HG03460 (cell line): ENCODE measurements around the gene URAD.
A peak's percentile ranks its signal among the peaks of the same experiment; 100 is the strongest.

Source experiments
- ATAC-seq: cut with Tn5 transposase; IDR thresholded peaks from one replicate; pipeline ENCODE4 v1.9.1; 2021; ENCODE audit not compliant: unreplicated experiment

Gene URAD

DNA sequence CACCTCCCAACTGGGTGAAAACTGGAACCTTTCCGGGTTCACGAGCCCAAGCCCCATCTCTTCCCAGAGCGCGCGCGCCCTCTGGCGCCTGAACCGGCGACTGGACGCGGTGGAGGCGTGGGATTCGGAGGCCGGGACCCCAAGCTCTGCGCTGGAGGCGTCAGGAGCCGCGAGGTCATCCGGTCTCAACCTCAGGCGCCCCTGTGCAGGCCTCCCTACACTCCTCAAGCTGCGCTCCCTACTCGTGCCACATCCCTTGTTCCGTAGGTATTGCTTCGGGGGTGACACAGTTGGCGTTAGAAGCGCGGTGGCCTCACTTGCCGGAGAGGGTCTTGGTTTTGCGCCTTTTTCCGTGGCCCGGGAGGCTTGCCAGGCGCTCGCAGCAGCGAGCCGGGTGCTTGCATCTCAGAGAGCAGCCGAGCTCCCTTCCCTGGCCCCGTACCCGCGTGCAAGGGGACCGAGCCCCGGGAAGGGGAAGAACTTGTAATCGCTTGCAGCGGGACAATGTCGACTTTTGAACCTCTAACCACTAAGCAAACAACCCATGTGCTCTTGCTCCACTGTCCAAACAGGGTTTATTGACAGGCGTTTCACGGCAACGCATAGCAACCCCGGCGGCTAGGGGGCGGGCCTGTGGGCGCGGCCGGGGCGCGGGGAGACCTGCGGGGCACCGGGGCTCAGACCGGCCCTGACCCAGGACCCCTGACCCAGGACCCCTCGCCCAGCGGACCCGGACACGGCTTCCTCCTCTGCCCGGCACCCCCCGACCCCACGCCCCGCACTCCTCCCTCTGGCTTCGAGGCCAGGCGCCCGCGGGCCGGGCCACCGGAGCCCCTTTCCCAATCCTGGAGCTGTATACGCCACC is 27.9 kb downstream of the URAD start:
- no peak for ATAC-seq

DNA sequence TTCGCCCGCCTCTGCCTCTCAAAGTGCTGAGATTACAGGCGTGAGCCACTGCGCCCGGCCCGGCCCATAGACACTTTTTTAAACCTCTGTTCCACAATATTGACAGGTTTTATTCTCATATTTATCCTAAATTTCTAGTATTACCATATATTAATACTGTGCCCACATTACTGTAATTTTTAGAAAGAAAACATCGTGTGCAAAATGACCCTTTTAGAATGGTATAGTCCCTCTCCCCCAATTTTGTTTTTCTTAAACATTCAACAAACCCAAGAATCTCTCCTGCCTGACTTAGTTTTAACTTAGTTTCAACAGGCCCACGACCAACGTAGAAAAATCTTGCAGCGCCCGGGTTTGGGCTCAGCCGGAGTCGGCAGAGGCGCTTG is 28.5 kb downstream of the URAD start:
- ATAC-seq = no peak

DNA sequence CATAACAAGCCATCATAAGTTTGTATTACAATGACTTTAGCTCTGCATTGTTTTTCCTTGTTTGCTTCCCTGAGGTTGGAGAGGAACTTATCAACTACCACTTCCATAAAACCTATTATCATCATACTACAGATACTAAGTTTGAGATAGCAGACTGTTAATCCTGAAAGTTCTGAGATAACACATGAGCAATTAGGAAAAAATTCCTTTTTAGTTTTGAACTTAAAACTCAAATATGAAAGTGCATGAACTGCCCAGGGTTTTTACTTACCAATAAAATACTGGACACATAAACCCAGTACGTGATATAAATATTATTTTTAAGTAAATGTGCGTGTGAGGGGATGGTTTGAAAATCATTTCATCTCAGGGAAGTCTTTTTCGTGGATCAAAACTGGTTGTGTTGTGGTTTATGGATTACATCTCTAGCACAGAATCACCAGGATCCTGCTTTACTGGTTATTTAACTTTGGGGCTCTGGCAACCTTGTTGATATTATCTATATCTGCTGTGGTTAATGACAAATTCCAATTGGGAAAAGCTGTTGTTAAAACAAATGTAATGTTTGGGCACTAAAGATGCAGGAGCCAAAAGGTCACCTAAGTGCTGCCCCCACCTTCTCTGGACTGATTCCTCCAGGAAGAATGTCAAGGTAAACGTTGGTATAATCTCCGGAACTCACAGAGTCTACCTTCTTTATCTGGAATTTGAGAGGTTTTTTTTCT is 31.8 kb downstream of the URAD start:
- no peak for ATAC-seq

DNA sequence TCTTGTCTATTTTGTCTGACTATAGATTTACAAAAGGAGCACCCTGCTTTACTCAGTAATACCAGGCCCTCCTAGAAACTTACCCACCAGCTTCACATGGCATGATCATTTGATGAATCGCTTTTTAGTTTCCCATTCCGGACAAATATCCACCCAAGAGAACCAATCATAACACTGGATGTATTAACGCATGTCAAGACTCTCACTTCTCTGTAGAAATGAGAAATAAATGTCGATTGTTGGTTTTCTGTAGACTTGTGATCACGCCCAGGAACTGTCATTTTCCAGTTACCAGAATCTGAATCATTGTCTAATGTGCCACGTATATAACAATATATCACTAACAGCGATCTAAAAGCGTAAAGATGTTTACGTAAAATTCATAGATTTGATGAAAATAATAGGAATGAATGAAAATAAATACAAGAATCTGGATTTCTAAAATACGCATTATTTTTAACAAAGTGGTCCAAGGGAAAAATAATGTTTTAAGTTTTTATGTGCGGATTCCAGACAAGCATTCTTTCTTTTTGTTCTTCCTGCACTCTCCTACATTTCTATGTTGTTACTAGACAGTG is 33.4 kb downstream of the URAD start:
- ATAC-seq = no peak

DNA sequence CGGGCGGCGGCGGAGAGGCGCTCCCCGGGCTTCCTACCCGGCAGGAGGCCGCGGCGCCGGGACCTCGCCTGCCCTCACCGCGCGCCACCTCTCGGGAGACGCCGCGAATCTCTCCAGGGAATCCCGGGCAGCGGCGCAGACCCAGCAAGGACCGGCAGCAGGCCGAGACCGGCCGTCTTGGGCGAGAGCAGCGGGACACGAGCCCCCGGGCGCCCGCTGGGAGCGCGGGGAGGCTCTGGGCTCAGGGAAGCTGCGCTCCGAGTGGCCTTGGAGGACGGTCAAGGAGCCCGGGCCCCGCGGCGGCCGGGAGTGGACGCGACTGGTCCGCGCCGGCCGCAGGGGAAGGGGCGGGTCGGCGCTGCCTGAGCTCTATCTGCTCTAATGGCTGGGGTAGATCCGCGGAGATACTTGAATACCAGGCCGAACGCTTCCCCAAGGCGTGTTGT is 34.1 kb downstream of the URAD start:
- ATAC-seq = peak; percentile 27

DNA sequence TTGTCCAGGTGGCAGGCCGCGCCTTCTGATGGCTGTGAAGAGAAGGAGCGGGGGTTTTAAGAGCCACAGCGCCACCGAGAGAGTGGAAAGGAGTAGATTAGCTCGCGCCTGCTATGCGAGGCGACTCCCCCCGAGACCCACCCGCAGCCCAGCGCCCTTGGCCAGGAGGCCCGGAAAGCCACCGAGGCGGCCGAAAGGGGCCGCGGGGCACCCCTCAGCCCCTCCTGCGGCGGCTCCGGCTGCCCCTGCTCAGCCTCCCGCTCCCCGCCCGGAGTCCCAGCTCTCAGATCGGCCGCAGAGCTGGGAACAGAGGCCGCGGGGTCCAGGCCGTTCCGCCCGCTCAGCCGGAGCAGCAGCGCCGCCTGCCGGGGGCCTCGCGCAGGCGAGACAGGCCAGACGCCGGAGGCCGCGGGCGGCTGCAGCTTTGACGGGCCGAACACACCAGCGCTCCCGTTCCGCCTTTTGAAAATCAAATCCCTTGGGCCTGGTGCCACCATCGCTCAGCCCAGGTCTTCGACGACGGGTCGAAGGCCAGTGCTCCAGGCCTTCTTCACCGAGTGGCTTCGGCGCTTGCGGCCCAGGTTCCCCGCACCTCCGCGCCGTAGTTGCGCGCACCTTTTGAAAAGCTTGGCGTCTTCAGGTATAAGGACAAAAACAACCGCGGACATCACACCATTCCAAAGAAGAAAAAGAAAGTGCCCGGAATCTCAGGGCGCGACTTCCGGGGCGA is 34.7 kb downstream of the URAD start:
- peak; percentile 82 for ATAC-seq

DNA sequence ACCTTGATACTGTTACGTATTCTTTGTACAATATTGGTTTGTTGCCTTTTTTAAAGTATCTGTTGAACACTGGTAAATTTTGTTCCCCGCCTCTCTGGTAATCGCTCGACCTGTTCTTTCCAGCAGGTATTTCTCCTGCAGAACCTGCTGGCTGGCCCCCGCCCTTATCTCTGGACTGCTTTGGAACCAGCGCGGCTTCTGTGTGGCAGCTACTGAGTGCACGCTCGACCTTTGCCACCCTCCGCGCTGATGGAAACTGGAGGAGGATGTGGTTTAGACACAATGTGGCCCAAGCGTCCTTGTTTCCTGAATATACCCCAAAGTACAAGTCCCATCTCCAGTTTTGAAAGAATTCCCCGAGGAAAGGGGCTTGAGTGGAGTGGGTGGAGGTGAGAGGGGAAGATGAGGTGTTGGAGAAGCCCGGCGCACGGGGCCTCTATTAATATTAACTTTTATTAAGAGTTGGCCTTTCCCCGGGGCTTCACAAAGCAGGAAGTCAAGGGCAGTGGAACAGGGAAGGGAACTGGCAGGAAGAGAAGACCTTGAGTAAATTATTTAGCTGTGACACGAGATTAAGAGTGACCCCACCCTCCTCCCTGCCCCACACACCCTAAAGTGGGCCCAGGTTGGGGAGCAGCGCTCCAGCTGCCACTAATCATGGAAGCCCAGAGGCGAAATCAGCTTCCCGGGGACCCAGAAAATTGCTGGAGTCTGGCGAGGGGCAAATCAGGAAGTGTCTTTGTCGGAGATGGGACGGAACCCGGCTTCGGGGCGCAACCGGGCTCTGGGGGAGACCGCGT is 35.4 kb downstream of the URAD start:
- ATAC-seq = peak; percentile 23

DNA sequence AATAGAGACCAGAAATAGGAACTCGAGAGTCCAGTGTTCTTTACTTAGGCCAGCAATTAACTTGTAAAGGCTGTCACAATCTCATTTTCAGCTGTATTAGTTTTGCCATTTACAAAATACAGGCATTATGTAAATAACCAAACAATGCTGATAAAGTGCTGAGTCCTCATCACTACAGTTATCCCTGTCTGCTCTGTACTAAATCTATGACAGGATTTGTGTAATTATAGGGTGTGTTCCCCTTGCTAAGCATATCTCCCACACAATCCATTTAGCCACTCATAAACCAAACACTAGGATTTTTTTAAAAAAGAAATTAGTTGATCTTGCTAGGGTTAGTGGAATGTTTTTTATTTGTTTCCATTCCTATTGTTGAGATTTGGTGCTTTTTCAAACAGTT is 45.5 kb downstream of the URAD start:
- no peak for ATAC-seq

DNA sequence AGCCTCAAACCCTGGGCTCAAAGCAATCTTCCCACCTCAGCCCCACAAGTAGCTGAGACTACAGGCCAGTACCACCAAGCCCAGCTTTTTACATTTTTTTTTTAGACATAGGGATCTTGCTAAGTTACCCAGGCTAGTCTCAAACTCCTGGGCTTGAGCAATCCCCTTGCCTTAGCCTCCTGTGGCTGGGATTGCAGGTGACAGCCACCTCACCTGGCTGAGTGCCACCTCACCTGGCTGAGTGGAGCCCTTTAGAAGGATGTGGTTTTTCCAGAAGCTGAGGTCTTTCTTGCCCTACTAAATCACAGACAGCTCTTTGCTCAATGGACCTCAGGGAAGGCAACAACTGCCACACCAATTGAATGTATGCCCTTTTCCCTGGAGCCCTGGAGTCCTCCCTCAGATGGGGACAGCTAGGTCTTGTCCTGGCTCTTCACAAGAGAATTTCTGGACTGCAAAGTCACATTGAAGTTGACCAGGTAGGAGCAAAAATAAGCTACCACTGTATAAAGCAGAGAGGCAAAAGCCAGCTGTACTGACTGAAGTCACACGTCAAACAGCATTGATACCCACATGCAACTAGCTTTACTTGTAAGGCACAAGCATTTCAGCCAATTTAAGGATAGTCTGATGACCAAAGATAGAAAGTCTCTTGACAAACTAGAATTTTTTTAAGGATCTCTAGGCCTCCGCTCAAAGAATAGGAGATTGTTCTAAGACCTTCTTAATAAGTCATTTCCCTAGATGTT is 54.7 kb downstream of the URAD start:
- ATAC-seq = no peak

DNA sequence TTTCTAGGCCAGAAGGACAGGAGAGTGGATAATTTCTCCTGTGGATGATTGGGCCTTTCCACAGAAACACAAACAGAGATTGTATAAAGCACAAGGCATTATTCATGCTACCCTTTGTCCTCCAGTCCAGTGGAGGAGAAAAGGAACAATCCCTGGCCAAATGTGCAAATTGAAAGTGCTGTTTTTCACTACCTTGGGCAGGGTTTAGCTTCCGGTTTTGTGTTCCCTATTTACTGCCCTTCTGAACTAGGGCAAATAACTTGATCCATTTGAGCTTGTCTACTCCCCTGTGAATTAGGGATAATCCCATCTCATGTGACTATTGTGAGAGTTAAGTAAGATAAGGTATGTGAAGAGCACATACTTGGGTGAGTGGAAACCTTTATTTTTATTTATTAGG is 55.4 kb downstream of the URAD start:
- ATAC-seq = no peak

DNA sequence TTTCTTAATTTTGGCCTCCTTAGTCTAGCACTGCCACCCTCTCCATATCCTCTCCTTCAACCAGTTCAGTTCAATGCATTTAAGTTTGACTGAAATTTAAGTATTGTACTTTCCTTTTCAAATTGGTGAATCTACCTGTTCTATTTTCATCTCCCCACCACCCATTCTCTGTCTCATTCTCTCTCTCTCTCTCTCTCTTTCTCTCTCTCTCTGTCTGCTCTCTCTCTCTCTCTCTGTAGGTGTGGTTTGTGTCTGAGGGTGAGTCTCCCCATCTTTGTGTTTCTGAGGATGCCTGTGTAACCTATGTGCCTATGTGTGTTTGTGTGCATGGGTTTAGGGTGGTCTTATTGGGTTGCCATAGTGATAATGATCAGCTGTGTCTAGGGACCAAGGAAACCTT is 58.6 kb downstream of the URAD start:
- ATAC-seq = no peak

DNA sequence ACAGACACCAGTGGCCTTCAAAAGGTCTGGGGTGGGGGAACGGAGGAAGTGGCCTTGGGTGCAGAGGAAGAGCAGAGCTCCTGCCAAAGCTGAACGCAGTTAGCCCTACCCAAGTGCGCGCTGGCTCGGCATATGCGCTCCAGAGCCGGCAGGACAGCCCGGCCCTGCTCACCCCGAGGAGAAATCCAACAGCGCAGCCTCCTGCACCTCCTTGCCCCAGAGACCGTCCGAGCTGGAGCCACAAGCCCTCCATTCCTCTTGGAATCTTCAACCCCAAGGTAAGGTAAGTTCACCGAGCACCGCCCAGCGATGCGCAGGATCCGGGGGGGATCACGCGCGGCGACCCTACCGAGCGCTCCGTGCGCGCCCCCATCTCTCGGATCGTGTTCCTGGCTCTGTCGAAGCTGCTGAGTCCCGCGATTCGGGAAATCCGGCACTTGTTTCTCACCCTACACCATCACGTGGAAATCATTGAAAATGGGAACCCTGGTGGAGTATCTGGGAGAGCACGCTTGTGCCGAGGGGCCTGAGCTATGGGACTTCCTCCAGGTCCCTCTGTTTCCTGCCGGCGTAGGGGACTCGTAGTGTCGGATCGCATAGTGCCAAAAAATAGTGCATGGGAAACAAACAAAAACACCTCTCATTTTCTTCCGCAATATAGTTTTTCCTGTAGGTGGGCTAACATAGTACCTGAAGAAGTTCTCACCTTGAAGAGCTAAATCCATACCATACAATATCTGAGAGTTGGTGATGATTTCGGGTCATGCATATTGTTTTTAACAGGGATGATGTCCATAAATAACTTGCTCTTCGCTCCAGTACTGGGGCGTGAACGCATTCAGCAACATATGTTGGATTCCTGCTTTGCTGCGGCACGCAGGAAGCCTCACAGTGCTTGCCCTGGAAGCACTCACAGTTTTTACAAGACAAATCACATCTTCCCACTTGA is 59.4 kb downstream of the URAD start:
- ATAC-seq = no peak

DNA sequence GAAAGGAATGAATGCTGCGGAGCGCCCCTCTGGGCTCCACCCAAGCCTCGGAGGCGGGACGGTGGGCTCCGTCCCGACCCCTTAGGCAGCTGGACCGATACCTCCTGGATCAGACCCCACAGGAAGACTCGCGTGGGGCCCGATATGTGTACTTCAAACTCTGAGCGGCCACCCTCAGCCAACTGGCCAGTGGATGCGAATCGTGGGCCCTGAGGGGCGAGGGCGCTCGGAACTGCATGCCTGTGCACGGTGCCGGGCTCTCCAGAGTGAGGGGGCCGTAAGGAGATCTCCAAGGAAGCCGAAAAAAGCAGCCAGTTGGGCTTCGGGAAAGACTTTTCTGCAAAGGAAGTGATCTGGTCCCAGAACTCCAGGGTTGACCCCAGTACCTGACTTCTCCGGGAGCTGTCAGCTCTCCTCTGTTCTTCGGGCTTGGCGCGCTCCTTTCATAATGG is 60.1 kb downstream of the URAD start:
- no peak for ATAC-seq
